ENCODE data around the gene ARSI. TPM values are rescaled to one million over a fixed set of nuclear protein-coding genes. Genes with fewer than 3 reads are reported as not detected.

The ARSI gene
- total and polyA plus RNA-seq, 2 of the 13 experiments (the other 11 are each of a cell fraction or from before 2014, with no cell fraction given) = 4.2 to 33.9 TPM

DNA sequence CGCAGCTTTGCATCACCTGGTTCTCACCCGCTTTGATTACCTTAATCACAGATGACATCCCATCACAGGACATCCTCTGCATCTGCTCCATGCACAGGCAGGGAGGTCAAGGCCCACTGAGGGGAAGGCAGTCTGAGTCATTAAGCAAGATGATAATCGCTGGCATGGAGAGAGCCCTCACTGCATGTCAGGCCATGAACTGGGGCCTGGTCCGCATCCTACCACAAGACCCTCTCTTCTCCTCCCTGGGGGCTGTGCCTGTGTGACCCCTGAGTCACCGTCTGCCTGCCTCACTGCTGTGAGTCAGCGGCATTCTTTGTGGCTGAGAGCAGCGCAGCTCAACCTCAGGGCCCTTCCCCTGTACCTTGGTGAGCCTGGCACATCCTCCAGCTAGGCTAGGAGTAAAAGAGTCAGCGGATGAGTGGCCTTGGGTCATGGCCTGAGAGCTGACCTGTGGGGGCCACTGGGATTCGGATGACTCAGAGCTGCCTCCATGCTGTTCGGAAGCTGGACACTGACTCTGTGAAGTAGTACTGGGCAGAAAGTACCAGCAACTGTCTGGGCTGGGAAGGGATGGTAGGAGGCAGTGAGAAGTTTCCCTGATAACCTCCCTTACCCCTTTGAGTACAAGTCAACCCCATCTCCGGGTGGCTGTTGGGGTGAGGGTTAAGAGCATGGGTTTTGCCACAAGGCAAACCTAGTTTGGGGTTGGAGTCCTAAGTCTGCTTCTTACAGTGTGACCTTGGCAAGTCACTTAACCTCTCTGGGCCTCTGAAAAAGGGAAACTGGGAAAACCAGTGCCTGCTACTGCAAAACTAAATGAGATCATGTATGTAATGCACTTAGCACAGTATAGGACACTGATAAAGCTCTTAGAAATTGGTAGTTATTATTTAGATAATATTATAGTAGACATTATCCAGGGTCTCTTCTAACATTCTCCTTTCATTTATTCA lies 14.6 kb upstream of the ARSI start (continued):
- TF ChIP-seq, protein P1, sequence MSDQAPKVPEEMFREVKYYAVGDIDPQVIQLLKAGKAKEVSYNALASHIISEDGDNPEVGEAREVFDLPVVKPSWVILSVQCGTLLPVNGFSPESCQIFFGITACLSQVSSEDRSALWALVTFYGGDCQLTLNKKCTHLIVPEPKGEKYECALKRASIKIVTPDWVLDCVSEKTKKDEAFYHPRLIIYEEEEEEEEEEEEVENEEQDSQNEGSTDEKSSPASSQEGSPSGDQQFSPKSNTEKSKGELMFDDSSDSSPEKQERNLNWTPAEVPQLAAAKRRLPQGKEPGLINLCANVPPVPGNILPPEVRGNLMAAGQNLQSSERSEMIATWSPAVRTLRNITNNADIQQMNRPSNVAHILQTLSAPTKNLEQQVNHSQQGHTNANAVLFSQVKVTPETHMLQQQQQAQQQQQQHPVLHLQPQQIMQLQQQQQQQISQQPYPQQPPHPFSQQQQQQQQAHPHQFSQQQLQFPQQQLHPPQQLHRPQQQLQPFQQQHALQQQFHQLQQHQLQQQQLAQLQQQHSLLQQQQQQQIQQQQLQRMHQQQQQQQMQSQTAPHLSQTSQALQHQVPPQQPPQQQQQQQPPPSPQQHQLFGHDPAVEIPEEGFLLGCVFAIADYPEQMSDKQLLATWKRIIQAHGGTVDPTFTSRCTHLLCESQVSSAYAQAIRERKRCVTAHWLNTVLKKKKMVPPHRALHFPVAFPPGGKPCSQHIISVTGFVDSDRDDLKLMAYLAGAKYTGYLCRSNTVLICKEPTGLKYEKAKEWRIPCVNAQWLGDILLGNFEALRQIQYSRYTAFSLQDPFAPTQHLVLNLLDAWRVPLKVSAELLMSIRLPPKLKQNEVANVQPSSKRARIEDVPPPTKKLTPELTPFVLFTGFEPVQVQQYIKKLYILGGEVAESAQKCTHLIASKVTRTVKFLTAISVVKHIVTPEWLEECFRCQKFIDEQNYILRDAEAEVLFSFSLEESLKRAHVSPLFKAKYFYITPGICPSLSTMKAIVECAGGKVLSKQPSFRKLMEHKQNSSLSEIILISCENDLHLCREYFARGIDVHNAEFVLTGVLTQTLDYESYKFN (CRISPR knock-in tag; conservative IDR thresholded peaks at IDR 0.05) = peak; percentile 46
- TF ChIP-seq, protein P2, sequence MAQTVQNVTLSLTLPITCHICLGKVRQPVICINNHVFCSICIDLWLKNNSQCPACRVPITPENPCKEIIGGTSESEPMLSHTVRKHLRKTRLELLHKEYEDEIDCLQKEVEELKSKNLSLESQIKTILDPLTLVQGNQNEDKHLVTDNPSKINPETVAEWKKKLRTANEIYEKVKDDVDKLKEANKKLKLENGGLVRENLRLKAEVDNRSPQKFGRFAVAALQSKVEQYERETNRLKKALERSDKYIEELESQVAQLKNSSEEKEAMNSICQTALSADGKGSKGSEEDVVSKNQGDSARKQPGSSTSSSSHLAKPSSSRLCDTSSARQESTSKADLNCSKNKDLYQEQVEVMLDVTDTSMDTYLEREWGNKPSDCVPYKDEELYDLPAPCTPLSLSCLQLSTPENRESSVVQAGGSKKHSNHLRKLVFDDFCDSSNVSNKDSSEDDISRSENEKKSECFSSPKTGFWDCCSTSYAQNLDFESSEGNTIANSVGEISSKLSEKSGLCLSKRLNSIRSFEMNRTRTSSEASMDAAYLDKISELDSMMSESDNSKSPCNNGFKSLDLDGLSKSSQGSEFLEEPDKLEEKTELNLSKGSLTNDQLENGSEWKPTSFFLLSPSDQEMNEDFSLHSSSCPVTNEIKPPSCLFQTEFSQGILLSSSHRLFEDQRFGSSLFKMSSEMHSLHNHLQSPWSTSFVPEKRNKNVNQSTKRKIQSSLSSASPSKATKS (CRISPR knock-in tag; IDR thresholded peaks at IDR 0.05) = no peak
- TF ChIP-seq, protein P3, sequence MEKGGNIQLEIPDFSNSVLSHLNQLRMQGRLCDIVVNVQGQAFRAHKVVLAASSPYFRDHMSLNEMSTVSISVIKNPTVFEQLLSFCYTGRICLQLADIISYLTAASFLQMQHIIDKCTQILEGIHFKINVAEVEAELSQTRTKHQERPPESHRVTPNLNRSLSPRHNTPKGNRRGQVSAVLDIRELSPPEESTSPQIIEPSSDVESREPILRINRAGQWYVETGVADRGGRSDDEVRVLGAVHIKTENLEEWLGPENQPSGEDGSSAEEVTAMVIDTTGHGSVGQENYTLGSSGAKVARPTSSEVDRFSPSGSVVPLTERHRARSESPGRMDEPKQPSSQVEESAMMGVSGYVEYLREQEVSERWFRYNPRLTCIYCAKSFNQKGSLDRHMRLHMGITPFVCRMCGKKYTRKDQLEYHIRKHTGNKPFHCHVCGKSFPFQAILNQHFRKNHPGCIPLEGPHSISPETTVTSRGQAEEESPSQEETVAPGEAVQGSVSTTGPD (CRISPR knock-in tag; IDR thresholded peaks at IDR 0.05) = no peak
- TF ChIP-seq ZNF101 (CRISPR knock-in tag; IDR thresholded peaks at IDR 0.05; ENCODE audit: borderline replicate concordance, low read depth) = no peak
- TF ChIP-seq, protein P4, sequence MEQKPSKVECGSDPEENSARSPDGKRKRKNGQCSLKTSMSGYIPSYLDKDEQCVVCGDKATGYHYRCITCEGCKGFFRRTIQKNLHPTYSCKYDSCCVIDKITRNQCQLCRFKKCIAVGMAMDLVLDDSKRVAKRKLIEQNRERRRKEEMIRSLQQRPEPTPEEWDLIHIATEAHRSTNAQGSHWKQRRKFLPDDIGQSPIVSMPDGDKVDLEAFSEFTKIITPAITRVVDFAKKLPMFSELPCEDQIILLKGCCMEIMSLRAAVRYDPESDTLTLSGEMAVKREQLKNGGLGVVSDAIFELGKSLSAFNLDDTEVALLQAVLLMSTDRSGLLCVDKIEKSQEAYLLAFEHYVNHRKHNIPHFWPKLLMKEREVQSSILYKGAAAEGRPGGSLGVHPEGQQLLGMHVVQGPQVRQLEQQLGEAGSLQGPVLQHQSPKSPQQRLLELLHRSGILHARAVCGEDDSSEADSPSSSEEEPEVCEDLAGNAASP (CRISPR knock-in tag; IDR thresholded peaks at IDR 0.05; ENCODE audit: borderline replicate concordance) = peak; percentile 34; the same call in 1 of the 2 replicates
- no peak for TF ChIP-seq ZNF724P (CRISPR knock-in tag; IDR thresholded peaks at IDR 0.05; ENCODE audit: borderline replicate concordance)
- TF ChIP-seq ZNF530 (CRISPR knock-in tag; IDR thresholded peaks at IDR 0.05; ENCODE audit: low read depth) = no peak
- TF ChIP-seq POLR2AphosphoS2 (IDR thresholded peaks at IDR 0.05; ENCODE audit: low read depth, low read length) = no peak
- no peak for TF ChIP-seq HIVEP1 (CRISPR knock-in tag; IDR thresholded peaks at IDR 0.05)
- peak; percentile 58 for TF ChIP-seq XRCC5 (optimal IDR thresholded peaks at IDR 0.05; ENCODE audit: low read length)
- TF ChIP-seq, protein P5, sequence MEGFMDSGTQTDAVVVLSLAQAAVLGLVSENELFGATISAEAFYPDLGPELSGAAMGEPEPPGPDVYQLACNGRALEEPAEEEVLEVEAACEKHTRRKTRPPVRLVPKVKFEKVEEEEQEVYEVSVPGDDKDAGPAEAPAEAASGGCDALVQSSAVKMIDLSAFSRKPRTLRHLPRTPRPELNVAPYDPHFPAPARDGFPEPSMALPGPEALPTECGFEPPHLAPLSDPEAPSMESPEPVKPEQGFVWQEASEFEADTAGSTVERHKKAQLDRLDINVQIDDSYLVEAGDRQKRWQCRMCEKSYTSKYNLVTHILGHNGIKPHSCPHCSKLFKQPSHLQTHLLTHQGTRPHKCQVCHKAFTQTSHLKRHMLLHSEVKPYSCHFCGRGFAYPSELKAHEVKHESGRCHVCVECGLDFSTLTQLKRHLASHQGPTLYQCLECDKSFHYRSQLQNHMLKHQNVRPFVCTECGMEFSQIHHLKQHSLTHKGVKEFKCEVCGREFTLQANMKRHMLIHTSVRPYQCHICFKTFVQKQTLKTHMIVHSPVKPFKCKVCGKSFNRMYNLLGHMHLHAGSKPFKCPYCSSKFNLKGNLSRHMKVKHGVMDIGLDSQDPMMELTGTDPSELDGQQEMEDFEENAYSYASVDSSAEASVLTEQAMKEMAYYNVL (CRISPR knock-in tag; IDR thresholded peaks at IDR 0.05; ENCODE audit: borderline replicate concordance) = no peak
- no peak for TF ChIP-seq MXI1 (IDR thresholded peaks at IDR 0.05; ENCODE audit: borderline replicate concordance, low read depth, low read length)
- peak in 1 of 2 experiments; percentile 56; a peak in 2 of 4 replicates for TF ChIP-seq EP300 (IDR thresholded peaks at IDR 0.05; ENCODE audit: low read depth in 2 of 2, low read length in 2 of 2)
- 0 out of 2 replicates have a peak, but pooled peaks have one; percentile 69 for TF ChIP-seq EP300 (CRISPR knock-in tag; IDR thresholded peaks at IDR 0.05; ENCODE audit: borderline replicate concordance)
- TF ChIP-seq, protein P6, sequence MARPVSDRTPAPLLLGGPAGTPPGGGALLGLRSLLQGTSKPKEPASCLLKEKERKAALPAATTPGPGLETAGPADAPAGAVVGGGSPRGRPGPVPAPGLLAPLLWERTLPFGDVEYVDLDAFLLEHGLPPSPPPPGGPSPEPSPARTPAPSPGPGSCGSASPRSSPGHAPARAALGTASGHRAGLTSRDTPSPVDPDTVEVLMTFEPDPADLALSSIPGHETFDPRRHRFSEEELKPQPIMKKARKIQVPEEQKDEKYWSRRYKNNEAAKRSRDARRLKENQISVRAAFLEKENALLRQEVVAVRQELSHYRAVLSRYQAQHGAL (CRISPR knock-in tag; IDR thresholded peaks at IDR 0.05; ENCODE audit: not compliant biosample characterization) = no peak
